TTC549 (cell line): ENCODE measurements around the gene MCFD2.

ENCODE experiments used
- FAIRE-seq: peaks from 2 replicates; lab custom pipeline; 2012; peaks lifted over from hg19 to GRCh38; lab: Jason Lieb, UNC

The MCFD2 gene

GRCh38 chr2:46872902-46873603 is 42.6 kb downstream of the MCFD2 start:
- no peak for FAIRE-seq

GRCh38 chr2:46871976-46872381 is 43.6 kb downstream of the MCFD2 start:
- no peak for FAIRE-seq

GRCh38 chr2:46870051-46870839 is 45.4 kb downstream of the MCFD2 start:
- no peak for FAIRE-seq

GRCh38 chr2:46869621-46870020 is 46.0 kb downstream of the MCFD2 start:
- FAIRE-seq = no peak

- no peak for FAIRE-seq
Measured at GRCh38 chr2:46866770-46867246, 48.8 kb downstream of the MCFD2 start.

- FAIRE-seq = no peak
Measured at GRCh38 chr2:46865181-46865970, 50.2 kb downstream of the MCFD2 start.

GRCh38 chr2:46863882-46864281 is 51.7 kb downstream of the MCFD2 start:
- FAIRE-seq = no peak

GRCh38 chr2:46862514-46862913 is 53.1 kb downstream of the MCFD2 start:
- FAIRE-seq = no peak

- FAIRE-seq = no peak
Measured at GRCh38 chr2:46861916-46862315, 53.7 kb downstream of the MCFD2 start.

- no peak for FAIRE-seq
Measured at GRCh38 chr2:46859482-46859881, 56.1 kb downstream of the MCFD2 start.

GRCh38 chr2:46858702-46859090 is 56.9 kb downstream of the MCFD2 start:
- no peak for FAIRE-seq

- no peak for FAIRE-seq
Measured at GRCh38 chr2:46857871-46858701, 57.5 kb downstream of the MCFD2 start.

- FAIRE-seq = no peak
Measured at GRCh38 chr2:46856336-46856735, 59.3 kb downstream of the MCFD2 start.

GRCh38 chr2:46855805-46856204 is 59.8 kb downstream of the MCFD2 start:
- no peak for FAIRE-seq

- FAIRE-seq = no peak
Measured at GRCh38 chr2:46854260-46854659, 61.3 kb downstream of the MCFD2 start.

- no peak for FAIRE-seq
Measured at GRCh38 chr2:46852598-46852997, 63.0 kb downstream of the MCFD2 start.

- no peak for FAIRE-seq
Measured at GRCh38 chr2:46852124-46852523, 63.5 kb downstream of the MCFD2 start.
